NCI-H510A treated with DMSO at 0.1 percent for 48 hours (cell line): ENCODE measurements around the gene IFITM2.
"Not testable (repeated sequence)": the region's sequence is repeated elsewhere in the genome, so short reads cannot be mapped to it uniquely, and the experiment has no call there.

Source experiments
- DNase-seq: peaks from one replicate; lab custom pipeline; 2025; lab: John Stamatoyannopoulos, UW

Gene IFITM2

GRCh38 chr11:308740-309665 lies 1.4 kb downstream of the IFITM2 start:
- not testable (repeated sequence) for DNase-seq

DNA sequence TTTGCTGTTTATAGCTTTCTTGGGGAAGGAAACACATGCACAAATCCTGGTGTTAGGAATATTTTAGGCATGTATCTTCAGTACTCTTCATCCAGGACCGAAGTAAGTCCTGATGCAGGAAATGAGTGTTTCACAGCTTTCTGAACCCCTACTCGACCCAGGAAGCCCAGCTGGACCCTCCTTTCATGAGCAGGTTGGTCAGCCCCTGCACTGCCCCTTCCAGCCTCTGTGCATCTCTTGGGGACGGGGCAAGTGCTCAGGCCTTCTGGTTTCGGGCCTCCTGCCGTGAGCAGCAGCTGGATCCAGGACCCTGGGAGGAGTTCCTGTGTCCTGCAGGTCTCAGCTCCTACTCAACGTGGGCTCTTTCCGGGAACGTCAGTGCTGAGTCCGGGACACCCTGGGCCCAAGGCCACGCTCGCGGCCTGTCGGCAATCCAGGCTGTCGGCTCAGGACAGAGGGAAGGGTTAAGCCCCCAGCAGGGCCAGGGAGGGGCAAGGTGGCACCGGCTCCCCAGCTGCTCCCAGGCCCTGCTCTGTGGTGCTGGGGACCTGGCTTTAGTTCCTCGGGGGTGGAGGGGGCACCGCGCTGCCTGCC lies 2.5 kb downstream of the IFITM2 start:
- DNase-seq: not testable (repeated sequence)

DNA sequence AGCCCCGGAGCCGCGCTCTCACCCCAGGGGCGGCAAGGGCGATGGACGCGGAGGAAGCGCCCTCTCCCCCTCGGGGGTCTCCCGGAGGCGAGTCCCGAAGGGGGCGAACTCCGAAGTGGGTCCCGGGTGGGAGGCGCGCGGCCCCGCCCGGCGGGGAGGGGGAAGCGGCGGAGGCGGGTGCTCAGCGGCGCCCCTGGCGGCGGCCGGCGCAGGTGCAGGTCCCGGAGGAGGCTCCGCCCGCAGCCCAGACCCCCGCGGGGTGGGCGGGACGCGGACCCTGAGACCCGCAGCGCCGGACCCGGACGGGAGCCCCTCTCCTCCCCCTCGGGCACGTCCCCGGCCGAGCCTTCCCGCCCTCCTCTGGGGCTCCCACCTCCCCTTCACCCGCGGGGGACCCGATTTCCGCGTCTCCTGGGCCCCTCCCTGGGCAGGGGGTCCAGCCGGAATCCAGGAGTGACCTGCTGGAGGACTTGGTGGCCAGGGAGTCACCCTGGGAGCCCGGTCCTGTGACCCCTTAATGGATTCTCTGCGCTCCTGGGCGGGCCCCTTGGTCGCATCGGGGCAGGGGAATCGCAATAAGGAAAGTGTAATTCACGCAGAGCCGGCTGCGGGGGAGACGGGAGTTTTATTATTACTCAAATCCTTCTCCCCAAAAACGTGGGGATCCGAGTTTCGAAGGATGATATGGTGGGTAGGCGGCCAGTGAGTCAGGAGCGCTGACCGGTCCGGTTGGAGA lies 3.6 kb downstream of the IFITM2 start:
- not testable (repeated sequence) for DNase-seq

DNA sequence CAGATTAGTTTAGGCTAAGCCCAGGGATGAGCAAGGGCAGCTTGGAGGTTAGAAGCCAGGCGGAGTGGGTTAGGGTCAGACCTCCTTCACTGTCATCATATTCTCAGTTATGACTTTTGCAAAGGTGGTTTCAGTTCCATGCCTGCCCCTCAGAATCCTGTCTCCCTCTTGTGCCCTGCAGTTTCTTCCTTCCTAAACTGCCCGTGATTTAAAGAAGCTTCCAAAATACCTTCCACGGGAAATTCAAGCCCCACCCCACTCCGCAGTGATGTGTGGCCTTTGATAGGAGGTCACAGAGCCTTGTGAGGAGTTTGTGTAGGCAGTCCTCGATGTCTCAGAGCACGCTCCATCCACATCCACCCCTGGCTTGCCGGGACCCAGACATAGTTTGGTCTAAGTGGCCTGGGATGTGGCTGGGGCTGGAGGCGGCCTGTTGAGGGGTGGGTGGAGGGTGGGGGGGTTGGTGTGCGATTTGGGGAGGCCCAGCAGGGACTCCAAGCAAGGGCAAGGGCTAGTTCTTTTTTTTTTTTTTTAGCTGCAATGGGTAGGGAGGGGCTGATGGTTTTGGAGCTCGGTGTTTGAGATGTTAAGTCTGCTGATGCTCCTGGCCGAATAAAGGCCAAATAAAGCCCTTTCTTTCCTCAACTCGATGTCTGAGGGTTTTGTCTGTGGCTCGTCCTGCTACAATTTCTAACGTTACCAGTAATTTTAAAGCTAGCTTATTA lies 4.6 kb downstream of the IFITM2 start:
- no peak for DNase-seq

GRCh38 chr11:313304-313786 lies 5.7 kb downstream of the IFITM2 start:
- no peak for DNase-seq

GRCh38 chr11:313787-314553 lies 6.4 kb downstream of the IFITM2 start, which contains the start of gene IFITM1:
IFITM1 (plus strand) TSS chr11:314040; CDS start chr11:314171, 131 bp downstream.
- no peak for DNase-seq

GRCh38 chr11:314554-314875 lies 6.9 kb downstream of the IFITM2 start:
- not testable (repeated sequence) for DNase-seq

- no peak for DNase-seq
These were observed 7.5 kb downstream of the IFITM2 start for GRCh38 chr11:315051-315481.

- DNase-seq: no peak
These were observed 7.9 kb downstream of the IFITM2 start for GRCh38 chr11:315516-315994.

GRCh38 chr11:316031-316701 lies 8.6 kb downstream of the IFITM2 start:
- DNase-seq: no peak

DNA sequence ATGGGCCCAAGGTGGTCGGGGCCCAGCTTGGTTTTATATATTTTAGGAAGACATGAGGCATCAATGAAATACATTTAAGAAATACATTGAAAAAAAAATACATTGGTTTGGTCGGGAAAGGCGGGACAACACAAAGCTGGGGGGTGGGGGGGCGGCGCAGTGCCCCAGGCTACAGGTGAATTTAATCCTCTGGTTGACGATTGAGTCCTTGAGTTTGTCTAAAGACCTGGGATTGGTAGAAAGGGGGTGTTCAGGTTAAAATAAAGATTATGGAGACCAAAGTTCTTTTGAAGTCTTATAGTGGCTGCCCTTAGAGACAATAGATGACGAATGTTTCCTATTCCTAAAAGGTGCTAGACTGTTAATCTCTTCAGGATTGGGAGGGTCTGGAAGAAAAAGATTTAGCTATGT lies 9.3 kb downstream of the IFITM2 start:
- no peak for DNase-seq

DNA sequence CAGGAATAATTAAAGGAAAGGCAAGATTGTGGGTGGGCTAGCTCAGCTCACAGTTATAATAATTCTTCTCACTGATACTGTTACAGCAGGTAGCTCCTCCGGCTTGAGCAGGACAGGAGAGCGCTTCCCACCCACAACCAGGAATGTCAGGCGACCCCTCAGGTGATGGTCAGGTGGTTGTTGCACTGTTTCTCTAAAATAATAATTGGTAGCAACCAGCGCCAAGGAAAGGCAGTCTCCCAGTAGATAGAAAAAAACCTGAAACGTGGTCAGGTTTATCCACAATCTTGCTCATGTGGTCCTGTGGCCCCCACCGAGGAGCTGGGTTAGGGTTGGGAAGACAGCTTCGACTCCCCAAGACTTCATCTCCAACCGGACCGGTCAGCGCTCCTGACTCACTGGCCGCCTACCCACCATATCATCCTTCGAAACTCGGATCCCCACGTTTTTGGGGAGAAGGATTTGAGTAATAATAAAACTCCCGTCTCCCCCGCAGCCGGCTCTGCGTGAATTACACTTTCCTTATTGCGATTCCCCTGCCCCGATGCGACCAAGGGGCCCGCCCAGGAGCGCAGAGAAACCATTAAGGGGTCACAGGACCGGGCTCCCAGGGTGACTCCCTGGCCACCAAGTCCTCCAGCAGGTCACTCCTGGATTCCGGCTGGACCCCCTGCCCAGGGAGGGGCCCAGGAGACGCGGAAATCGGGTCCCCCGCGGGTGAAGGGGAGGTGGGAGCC lies 10.2 kb downstream of the IFITM2 start:
- not testable (repeated sequence) for DNase-seq

DNA sequence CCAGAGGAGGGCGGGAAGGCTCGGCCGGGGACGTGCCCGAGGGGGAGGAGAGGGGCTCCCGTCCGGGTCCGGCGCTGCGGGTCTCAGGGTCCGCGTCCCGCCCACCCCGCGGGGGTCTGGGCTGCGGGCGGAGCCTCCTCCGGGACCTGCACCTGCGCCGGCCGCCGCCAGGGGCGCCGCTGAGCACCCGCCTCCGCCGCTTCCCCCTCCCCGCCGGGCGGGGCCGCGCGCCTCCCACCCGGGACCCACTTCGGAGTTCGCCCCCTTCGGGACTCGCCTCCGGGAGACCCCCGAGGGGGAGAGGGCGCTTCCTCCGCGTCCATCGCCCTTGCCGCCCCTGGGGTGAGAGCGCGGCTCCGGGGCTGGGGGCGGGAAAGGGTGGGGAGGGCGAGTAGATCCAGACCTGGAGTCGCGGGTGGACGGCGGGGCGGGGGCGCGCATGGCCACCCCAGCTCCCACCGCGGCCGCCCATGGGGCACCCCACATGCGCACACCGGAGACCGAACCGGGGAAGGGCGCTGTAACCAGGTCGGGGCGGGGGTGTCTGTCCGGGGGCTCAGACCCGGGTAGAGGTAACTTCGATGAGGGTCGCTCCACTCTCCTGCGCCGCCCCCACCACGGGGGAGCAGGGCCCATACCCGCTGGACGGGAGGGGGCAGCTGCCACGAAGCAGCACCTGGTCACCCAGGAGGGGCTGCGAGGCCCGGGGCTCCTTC lies 10.9 kb downstream of the IFITM2 start:
- not testable (repeated sequence) for DNase-seq

DNA sequence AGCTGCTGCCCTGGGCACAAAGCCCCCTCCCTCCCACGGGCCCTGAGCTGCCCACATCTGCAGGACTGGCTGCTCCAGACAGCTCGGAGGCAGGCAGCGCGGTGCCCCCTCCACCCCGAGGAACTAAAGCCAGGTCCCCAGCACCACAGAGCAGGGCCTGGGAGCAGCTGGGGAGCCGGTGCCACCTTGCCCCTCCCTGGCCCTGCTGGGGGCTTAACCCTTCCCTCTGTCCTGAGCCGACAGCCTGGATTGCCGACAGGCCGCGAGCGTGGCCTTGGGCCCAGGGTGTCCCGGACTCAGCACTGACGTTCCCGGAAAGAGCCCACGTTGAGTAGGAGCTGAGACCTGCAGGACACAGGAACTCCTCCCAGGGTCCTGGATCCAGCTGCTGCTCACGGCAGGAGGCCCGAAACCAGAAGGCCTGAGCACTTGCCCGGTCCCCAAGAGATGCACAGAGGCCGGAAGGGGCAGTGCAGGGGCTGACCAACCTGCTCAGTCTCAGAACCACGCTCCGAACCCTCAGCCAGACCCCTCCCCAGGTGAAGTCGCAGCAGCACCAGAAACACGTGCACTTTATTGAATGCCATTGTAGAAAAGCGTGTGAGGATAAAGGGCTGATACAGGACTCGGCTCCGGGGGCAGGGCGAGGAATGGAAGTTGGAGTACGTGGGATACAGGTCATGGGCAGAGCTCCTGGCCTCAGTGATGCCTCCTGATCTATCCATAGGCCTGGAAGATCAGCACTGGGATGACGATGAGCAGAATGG lies 11.7 kb downstream of the IFITM2 start:
- DNase-seq: not testable (repeated sequence)

GRCh38 chr11:319888-320273 lies 12.3 kb downstream of the IFITM2 start:
- DNase-seq: not testable (repeated sequence)

GRCh38 chr11:324156-324555 lies 16.5 kb downstream of the IFITM2 start:
- no peak for DNase-seq

DNA sequence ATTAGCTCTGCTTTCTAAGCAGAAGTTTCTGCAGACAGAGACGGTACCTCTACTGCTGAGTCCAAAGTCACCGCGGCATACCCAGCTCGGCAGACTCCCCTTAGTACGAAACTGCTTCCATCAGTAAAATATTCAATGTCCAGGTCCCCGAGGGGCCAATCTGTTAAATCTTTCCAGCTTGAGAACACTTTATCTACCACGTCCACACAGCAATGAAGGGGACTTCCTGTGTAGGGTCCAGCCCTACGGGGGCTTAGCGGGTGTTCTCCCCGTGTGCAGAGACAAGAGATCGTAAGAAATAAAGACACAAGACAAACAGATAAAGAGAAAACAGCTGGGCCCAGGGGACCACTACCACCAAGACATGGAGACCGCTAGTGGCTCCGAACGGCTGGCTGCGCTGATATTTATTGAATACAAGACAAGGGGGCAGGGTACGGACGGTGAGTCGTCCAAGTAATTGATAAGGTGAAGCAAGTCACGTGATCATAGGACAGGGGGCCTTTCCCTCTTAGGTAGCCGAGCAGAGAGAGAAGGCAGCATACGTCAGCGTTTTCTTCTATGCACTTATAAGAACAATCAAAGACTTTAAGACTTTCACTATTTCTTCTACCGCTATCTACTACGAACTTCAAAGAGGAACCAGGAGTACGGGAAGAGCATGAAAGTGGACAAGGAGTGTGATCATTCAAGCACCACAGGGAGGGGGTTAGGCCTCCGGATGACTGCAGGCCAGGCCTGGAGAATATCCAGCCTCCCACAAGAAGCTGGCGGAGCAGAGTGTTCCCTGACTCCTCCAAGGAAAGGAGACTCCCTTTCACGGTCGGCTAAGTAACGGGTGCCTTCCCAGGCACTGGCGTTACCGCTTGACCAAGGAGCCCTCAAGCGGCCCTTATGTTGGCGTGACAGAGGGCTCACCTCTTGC lies 17.2 kb downstream of the IFITM2 start:
- not testable (repeated sequence) for DNase-seq
